NB4 (cell line): Measurements from ENCODE around the gene LRP1B.

Experiments used
- POLR2A ChIP-seq: IDR thresholded peaks from 2 replicates; pipeline ENCODE4 v1.6.1; 2011; ENCODE audit warnings: mild to moderate bottlenecking; ENCODE audit not compliant: insufficient read length; ENCODE audit errors: extremely low read depth
- TF ChIP-seq, protein P1 (sequence below): IDR thresholded peaks from one replicate; pipeline ENCODE4 v1.5.1; 2012; ENCODE audit warnings: low read depth, low read length

DNA sequence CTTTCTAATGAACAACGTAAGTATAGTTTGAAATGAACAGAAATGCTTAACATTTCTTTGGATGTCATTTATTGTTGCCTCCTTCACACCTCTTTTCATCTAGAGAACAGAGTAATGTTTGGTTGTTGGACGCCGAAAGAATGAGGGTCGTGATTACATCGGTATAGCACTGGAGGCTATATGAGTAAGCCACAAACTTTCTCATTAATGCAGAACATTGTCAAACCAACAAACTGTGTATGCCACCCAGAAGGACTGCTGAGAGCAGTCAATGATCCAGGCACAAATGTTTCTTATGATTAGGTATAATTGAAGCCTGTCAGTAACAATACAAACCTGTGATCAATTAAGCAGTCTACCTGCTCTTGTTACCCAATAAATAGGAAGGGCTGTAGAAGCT lies 1855.9 kb downstream of the LRP1B start:
- TF ChIP-seq, protein P1, sequence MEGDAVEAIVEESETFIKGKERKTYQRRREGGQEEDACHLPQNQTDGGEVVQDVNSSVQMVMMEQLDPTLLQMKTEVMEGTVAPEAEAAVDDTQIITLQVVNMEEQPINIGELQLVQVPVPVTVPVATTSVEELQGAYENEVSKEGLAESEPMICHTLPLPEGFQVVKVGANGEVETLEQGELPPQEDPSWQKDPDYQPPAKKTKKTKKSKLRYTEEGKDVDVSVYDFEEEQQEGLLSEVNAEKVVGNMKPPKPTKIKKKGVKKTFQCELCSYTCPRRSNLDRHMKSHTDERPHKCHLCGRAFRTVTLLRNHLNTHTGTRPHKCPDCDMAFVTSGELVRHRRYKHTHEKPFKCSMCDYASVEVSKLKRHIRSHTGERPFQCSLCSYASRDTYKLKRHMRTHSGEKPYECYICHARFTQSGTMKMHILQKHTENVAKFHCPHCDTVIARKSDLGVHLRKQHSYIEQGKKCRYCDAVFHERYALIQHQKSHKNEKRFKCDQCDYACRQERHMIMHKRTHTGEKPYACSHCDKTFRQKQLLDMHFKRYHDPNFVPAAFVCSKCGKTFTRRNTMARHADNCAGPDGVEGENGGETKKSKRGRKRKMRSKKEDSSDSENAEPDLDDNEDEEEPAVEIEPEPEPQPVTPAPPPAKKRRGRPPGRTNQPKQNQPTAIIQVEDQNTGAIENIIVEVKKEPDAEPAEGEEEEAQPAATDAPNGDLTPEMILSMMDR = no peak
- TF ChIP-seq POLR2A = no peak
